H9 (cell line): ENCODE data around the gene UNC13D. TPM values are rescaled to one million over a fixed set of nuclear protein-coding genes. Genes with fewer than 3 reads are reported as not detected.

Source experiments
- DNase-seq: peaks from one replicate; pipeline ENCODE4 v3.0.0-alpha.2; 2017
- H2AFZ ChIP-seq: one replicate; pipeline ENCODE4 v1.6.1; 2013; ENCODE audit warnings: mild to moderate bottlenecking, low read length, control low read depth, moderate library complexity
- H2AK5ac ChIP-seq: 2 replicates; pipeline ENCODE4 v1.6.1; 2013; ENCODE audit warnings: low read length, control low read depth, mixed read lengths; ENCODE audit not compliant: insufficient read length
- H2BK120ac ChIP-seq: one replicate; pipeline ENCODE4 v1.6.1; 2013; ENCODE audit warnings: low read depth, mild to moderate bottlenecking, low read length, control low read depth, inconsistent platforms; ENCODE audit not compliant: poor library complexity, severe bottlenecking
- H2BK12ac ChIP-seq: 2 replicates; pipeline ENCODE4 v1.6.1; 2013; ENCODE audit warnings: low read length, control low read depth, mixed read lengths, low read depth; ENCODE audit not compliant: insufficient read length
- H2BK15ac ChIP-seq: 2 replicates; pipeline ENCODE4 v1.6.1; 2013; ENCODE audit warnings: low read depth, low read length, control low read depth
- H2BK20ac ChIP-seq: one replicate; pipeline ENCODE4 v1.6.1; 2013; ENCODE audit warnings: low read depth, mild to moderate bottlenecking, low read length, control low read depth, inconsistent platforms; ENCODE audit not compliant: poor library complexity, severe bottlenecking
- H2BK5ac ChIP-seq: 2 replicates; pipeline ENCODE4 v1.6.1; 2013; ENCODE audit warnings: low read length, control low read depth, mixed read lengths; ENCODE audit not compliant: insufficient read length
- H3K14ac ChIP-seq: 2 replicates; pipeline ENCODE4 v1.6.1; 2013; ENCODE audit warnings: low read length, control low read depth; ENCODE audit not compliant: insufficient read depth
- H3K18ac ChIP-seq: 2 replicates; pipeline ENCODE4 v1.6.1; 2013; ENCODE audit warnings: low read depth, mild to moderate bottlenecking, mixed read lengths, low read length, control low read depth; ENCODE audit not compliant: insufficient read length
- H3K23ac ChIP-seq: 2 replicates; pipeline ENCODE4 v1.6.1; 2013; ENCODE audit warnings: low read length, control low read depth, mixed read lengths, low read depth; ENCODE audit not compliant: insufficient read length
- H3K23me2 ChIP-seq: 2 replicates; pipeline ENCODE4 v1.6.1; 2013; ENCODE audit warnings: low read depth, mild to moderate bottlenecking, mixed read lengths, low read length, control low read depth; ENCODE audit not compliant: insufficient read length, poor library complexity, severe bottlenecking
- H3K27ac ChIP-seq: 2 replicates; pipeline ENCODE4 v1.5.1; 2013; ENCODE audit warnings: low read length, control low read depth, mixed read lengths, low read depth; ENCODE audit not compliant: insufficient read length
- H3K27me3 ChIP-seq: 2 replicates; pipeline ENCODE4 v1.6.1; 2013; ENCODE audit warnings: low read length, control low read depth, inconsistent platforms; ENCODE audit not compliant: insufficient read depth
- H3K4ac ChIP-seq: 2 replicates; pipeline ENCODE4 v1.6.1; 2013; ENCODE audit warnings: low read depth, mild to moderate bottlenecking, control low read depth, inconsistent platforms, low read length, moderate library complexity
- H3K4me1 ChIP-seq: 2 replicates; pipeline ENCODE4 v1.6.1; 2013; ENCODE audit warnings: low read length, control low read depth, inconsistent platforms; ENCODE audit not compliant: insufficient read depth
- H3K4me2 ChIP-seq: 2 replicates; pipeline ENCODE4 v1.6.1; 2013; ENCODE audit warnings: low read length, control low read depth, mixed read lengths; ENCODE audit not compliant: insufficient read length, insufficient read depth
- H3K56ac ChIP-seq: 2 replicates; pipeline ENCODE4 v1.6.1; 2013; ENCODE audit warnings: low read depth, mild to moderate bottlenecking, mixed read lengths, low read length, control low read depth; ENCODE audit not compliant: insufficient read length
- H3K79me1 ChIP-seq: 2 replicates; pipeline ENCODE4 v1.6.1; 2013; ENCODE audit warnings: low read depth, mild to moderate bottlenecking, moderate library complexity, low read length, control low read depth, inconsistent platforms; ENCODE audit not compliant: insufficient read depth, poor library complexity, severe bottlenecking
- H3K79me2 ChIP-seq: 2 replicates; pipeline ENCODE4 v1.6.1; 2013; ENCODE audit warnings: low read length, control low read depth, inconsistent platforms; ENCODE audit not compliant: insufficient read depth
- H3K9ac ChIP-seq: 2 replicates; pipeline ENCODE4 v1.6.1; 2013; ENCODE audit warnings: low read length, control low read depth, mixed read lengths; ENCODE audit not compliant: insufficient read length; ENCODE audit errors: extremely low read depth
- H3K9me3 ChIP-seq: one replicate; pipeline ENCODE4 v1.6.1; 2013; ENCODE audit warnings: low read depth, low read length, inconsistent platforms; ENCODE audit not compliant: control insufficient read depth
- H3T11ph ChIP-seq: one replicate; pipeline ENCODE4 v1.6.1; 2013; ENCODE audit warnings: mild to moderate bottlenecking, low read length, control low read depth, inconsistent platforms
- H4K20me1 ChIP-seq: one replicate; pipeline ENCODE4 v1.6.1; 2013; ENCODE audit not compliant: control insufficient read depth, insufficient read length, insufficient read depth
- H4K5ac ChIP-seq: 2 replicates; pipeline ENCODE4 v1.6.1; 2013; ENCODE audit warnings: low read depth, mild to moderate bottlenecking, mixed read lengths, low read length, control low read depth; ENCODE audit not compliant: insufficient read length
- H4K8ac ChIP-seq: replicated peaks from 2 replicates; pipeline ENCODE4 v1.6.1; 2013; ENCODE audit warnings: low read length, control low read depth, mixed read lengths, low read depth; ENCODE audit not compliant: insufficient read length
- H4K91ac ChIP-seq: 2 replicates; pipeline ENCODE4 v1.6.1; 2013; ENCODE audit warnings: low read depth, mild to moderate bottlenecking, moderate library complexity, mixed read lengths, low read length, control low read depth; ENCODE audit not compliant: insufficient read length
- H3K27ac Mint-ChIP-seq, 3 experiments: 2 replicates in 2 of 3; 3 replicates in 1 of 3; pipeline ENCODE4 v1.8.0; 2020 to 2021; ENCODE audit warnings: mixed read lengths in 3 of 3, mild to moderate bottlenecking in 1 of 3, moderate library complexity in 1 of 3
- H3K27me3 Mint-ChIP-seq: 2 replicates; pipeline ENCODE4 v1.8.0; 2021; ENCODE audit warnings: low read depth, mild to moderate bottlenecking, moderate library complexity, mixed read lengths
- H3K36me3 Mint-ChIP-seq, 3 experiments: 2 replicates in 2 of 3; 3 replicates in 1 of 3; pipeline ENCODE4 v1.8.0; 2020 to 2021; ENCODE audit warnings: low read depth in 3 of 3, mixed read lengths in 3 of 3; ENCODE audit not compliant: insufficient read depth in 1 of 3
- H3K4me1 Mint-ChIP-seq, 2 experiments: 2 replicates each; pipeline ENCODE4 v1.8.0; 2020; ENCODE audit warnings: mixed read lengths in 2 of 2
- H3K4me3 Mint-ChIP-seq, 2 experiments: 2 replicates in 1 of 2; 3 replicates in 1 of 2; pipeline ENCODE4 v1.8.0; 2020 to 2021; ENCODE audit warnings: mild to moderate bottlenecking in 2 of 2, mixed read lengths in 2 of 2, moderate library complexity in 1 of 2
- H3K9me3 Mint-ChIP-seq, 2 experiments: 2 replicates in 1 of 2; 3 replicates in 1 of 2; pipeline ENCODE4 v1.8.0; 2020; ENCODE audit warnings: mild to moderate bottlenecking in 2 of 2, mixed read lengths in 2 of 2, moderate library complexity in 1 of 2
- CTCF ChIP-seq: fragments of 200-600 bp; sonication (generic); conservative IDR thresholded peaks from 3 replicates; pipeline ENCODE4 v1.8.0; 2021; ENCODE audit warnings: antibody characterized with exemption, mild to moderate bottlenecking
- WGBS: extraction: QIAGEN DNeasy Blood & Tissue Kit; methylation state at CpG from one replicate; pipeline ENCODE4 v1.1.7; 2013; ENCODE audit warnings: missing lambda C conversion rate, low lambda C conversion rate, mixed read lengths; ENCODE audit not compliant: insufficient read length; ENCODE audit errors: extremely low coverage; 5-methylcytosine and 5-hydroxymethylcytosine counted together
- total RNA-seq: library from RNA; stranded (reverse); gene quantifications from 2 replicates; pipeline ENCODE4 v1.2.1, GENCODE V29; 2021

Gene UNC13D
- total RNA-seq, 1 experiment from 2014 or later: 6.3 TPM

- no peak overlapping the region for H3K4me2 ChIP-seq
- H3K23me2 ChIP-seq: peaks cover 10% of the 10 kb centered on the region
- TF ChIP-seq CTCF: no peak
- no peak overlapping the region for H3K27ac ChIP-seq
- no peak overlapping the region for H2BK15ac ChIP-seq
- no peak overlapping the region for H2BK5ac ChIP-seq
- peaks cover 27 to 29% of the 10 kb centered on the region in 2 experiments for H3K4me1 Mint-ChIP-seq
- H3K79me2 ChIP-seq: no peaks in the 10 kb centered on the region
- H3K27me3 Mint-ChIP-seq: peaks cover 18% of the 10 kb centered on the region
- H3K9ac ChIP-seq: no peak overlapping the region
- no peaks in the 10 kb centered on the region for H3K9me3 ChIP-seq
- H3K14ac ChIP-seq: no peak overlapping the region
- no peak for DNase-seq
- H2BK20ac ChIP-seq: no peak overlapping the region
- no peak overlapping the region for H3K23ac ChIP-seq
- H4K8ac ChIP-seq: no peak overlapping the region
- no peaks in the 10 kb centered on the region for H4K20me1 ChIP-seq
- no CpG with 5 or more reads among the region's 11 CpGs for WGBS
- no peak overlapping the region for H3K4me3 Mint-ChIP-seq
- peaks cover 3% of the 10 kb centered on the region; the same call in 1 of the 2 replicates for H3K4me1 ChIP-seq
- H2AK5ac ChIP-seq: no peak overlapping the region
- H2BK12ac ChIP-seq: no peak overlapping the region
- no peaks in the 10 kb centered on the region; a peak in 2 of 7 replicates for H3K36me3 Mint-ChIP-seq
- no peak overlapping the region for H3T11ph ChIP-seq
- no peak overlapping the region for H4K91ac ChIP-seq
- H3K27ac Mint-ChIP-seq: peak overlapping the region in 1 of 3 experiments; percentile 52; a peak in 1 of 7 replicates
- H3K79me1 ChIP-seq: no peaks in the 10 kb centered on the region
- H3K9me3 Mint-ChIP-seq: no peaks in the 10 kb centered on the region
- H3K27me3 ChIP-seq: peaks cover 3% of the 10 kb centered on the region; the same call in 1 of the 2 replicates
- no peak overlapping the region for H3K56ac ChIP-seq
- H2BK120ac ChIP-seq: no peak overlapping the region
- no peak overlapping the region for H4K5ac ChIP-seq
- no peak overlapping the region for H2AFZ ChIP-seq
- H3K18ac ChIP-seq: no peak overlapping the region
- no peak overlapping the region for H3K4ac ChIP-seq
Measured at GRCh38 chr17:75873587-75874322, 29.6 kb upstream of the UNC13D start.
